Cardiac muscle cell (in vitro differentiated cells and primary cell): ENCODE results near the gene MYLK3. TPM values are rescaled to one million over a fixed set of nuclear protein-coding genes. Genes with fewer than 3 reads are reported as not detected.

Source experiments
- DNase-seq, 2 donors: peaks; one replicate each; pipeline versions ENCODE4 v3.0.0 to v3.0.0-alpha.2; 2010 to 2017; ENCODE audit warnings: low read depth in 1 of 2, low spot score in 1 of 2
- H3K27ac ChIP-seq: fragments of 200-600 bp; sonication (generic); 2 replicates; pipeline ENCODE4 v1.5.1; 2016
- H3K27me3 ChIP-seq: fragments of 200-600 bp; sonication (generic); 2 replicates; pipeline ENCODE4 v1.6.0; 2016; ENCODE audit warnings: control low read depth
- H3K36me3 ChIP-seq: fragments of 200-600 bp; sonication (generic); 2 replicates; pipeline ENCODE4 v1.5.1; 2016; ENCODE audit warnings: control low read depth
- H3K4me1 ChIP-seq: fragments of 200-600 bp; sonication (generic); 2 replicates; pipeline ENCODE4 v1.8.1; 2017; ENCODE audit warnings: low read depth, mild to moderate bottlenecking, mixed run types
- H3K4me3 ChIP-seq: fragments of 200-600 bp; sonication (generic); 2 replicates; pipeline ENCODE4 v1.5.1; 2016; ENCODE audit warnings: mild to moderate bottlenecking
- H3K9me3 ChIP-seq: fragments of 200-600 bp; sonication (generic); 2 replicates; pipeline ENCODE4 v1.5.1; 2017; ENCODE audit warnings: low read depth, mild to moderate bottlenecking, control low read depth
- CTCF ChIP-seq: IDR thresholded peaks from 2 replicates; pipeline ENCODE4 v1.5.1; 2012; ENCODE audit warnings: low read depth, mild to moderate bottlenecking, low read length
- polyA plus RNA-seq: library from polyadenylated mRNA; unstranded; fragments of >200 nt; fragmentation: Nextera tagmentation; extraction: Ambion mirVana; gene quantifications from 2 replicates; pipeline ENCODE4 v1.2.1, GENCODE V29; 2016
- total RNA-seq: library from RNA; depleted of rRNA; stranded (reverse); fragments of >200 nt; gene quantifications from 2 replicates; pipeline ENCODE4 v1.2.3, GENCODE V29; 2016

MYLK3 gene
- total and polyA plus RNA-seq, 2 experiments from 2014 or later = 57.8 to 203 TPM

DNA sequence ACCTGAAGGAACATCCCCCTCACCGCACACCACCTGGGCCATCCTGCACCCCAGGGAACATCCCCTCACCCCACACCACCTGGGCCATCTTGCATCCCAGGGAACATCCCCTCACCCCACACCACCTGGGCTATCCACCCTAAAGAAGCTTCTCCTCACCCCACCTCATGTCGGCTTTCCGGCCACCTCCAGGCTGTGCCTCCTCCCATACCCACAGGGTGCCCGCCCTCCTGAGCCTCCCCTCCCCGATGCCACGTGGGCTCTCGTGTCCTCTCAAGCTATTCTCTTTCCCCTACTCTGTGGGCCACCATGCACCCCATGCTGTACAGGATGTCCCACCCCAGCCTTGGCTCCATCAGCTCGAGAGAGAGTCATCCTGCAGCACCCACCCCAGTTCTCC is 18.0 kb downstream of the MYLK3 start:
- peaks cover 45% of the 10 kb centered on the region for H3K36me3 ChIP-seq
- no peaks in the 10 kb centered on the region for H3K27me3 ChIP-seq
- H3K27ac ChIP-seq = peak overlapping the region; percentile 51
- no peak overlapping the region for H3K4me3 ChIP-seq
- no peak for TF ChIP-seq CTCF
- no peaks in the 10 kb centered on the region for H3K9me3 ChIP-seq
- peaks cover 4% of the 10 kb centered on the region for H3K4me1 ChIP-seq
- no peak for DNase-seq

DNA sequence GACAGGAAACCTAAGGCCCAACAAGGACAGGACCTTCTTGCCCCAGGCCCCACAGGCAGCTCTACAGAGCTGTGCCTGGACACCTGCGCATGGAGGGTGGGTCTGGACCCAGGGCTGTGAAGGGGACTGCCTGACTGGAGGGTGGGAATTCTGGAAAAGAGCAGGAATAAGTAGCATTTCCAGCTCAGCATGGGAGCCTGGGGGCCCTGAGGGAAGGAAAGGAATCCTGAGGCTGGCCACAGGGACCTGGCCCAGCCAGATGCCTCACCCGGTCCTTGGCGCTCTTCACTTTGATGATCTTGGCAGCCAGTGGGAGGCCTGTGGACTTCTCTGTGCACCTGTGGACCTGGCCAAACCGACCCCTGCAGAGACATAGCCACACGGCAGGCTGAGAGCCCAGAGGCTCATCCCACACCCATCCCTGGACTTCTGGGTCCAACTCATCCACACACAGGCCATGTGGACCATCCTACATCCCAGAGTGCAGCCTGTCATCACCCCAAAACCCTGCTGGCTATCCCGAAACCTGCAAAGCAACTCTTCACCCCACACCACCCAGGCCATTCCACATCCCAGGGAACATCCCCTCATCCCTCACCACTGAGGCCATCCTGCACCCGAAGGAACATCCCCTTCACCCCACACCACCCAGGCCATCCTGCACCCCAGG is 18.7 kb downstream of the MYLK3 start:
- no peaks in the 10 kb centered on the region for H3K9me3 ChIP-seq
- DNase-seq = no peak
- TF ChIP-seq CTCF = no peak
- H3K36me3 ChIP-seq = peaks cover 50% of the 10 kb centered on the region
- H3K4me1 ChIP-seq = peaks cover 4% of the 10 kb centered on the region
- H3K27ac ChIP-seq = peak overlapping the region; percentile 76
- H3K27me3 ChIP-seq = no peaks in the 10 kb centered on the region
- H3K4me3 ChIP-seq = no peak overlapping the region

DNA sequence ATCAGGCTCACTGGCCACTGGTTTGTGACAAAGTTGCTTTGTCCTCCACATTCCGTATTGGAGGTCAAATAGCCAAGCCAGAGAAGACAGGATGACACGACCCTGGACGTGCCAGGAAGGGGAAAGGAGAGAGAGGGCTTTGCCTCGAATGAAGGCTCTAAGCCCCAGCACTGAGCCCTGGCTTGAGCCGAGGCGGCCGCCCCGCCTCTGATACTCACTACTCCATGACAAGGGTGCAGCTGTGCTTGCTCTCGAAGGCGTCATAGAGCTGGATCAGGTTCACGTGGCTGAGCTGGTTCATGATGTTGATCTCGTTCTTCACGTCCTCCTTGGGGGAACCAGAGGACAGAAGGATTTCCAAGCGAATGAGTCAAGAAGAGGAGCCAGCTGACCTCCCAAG is 19.3 kb downstream of the MYLK3 start:
- Histone ChIP-seq H3K27ac (peak overlapping the region; percentile 76), H3K9me3 (no peaks in the 10 kb centered on the region)
- TF ChIP-seq CTCF = no peak

GRCh38 chr16:46727630-46728029 is 20.5 kb downstream of the MYLK3 start:
- Histone ChIP-seq H3K27me3 (no peaks in the 10 kb centered on the region), H3K4me1 (peaks cover 4% of the 10 kb centered on the region), H3K27ac (peak overlapping the region; percentile 40), H3K36me3 (peaks cover 58% of the 10 kb centered on the region), H3K4me3 (no peak overlapping the region), H3K9me3 (no peaks in the 10 kb centered on the region)
- no peak for DNase-seq
- no peak for TF ChIP-seq CTCF

More for the DNA sequence above, 19.3 kb downstream of the MYLK3 start:
- Histone ChIP-seq H3K27me3 (no peaks in the 10 kb centered on the region), H3K4me1 (peaks cover 4% of the 10 kb centered on the region), H3K36me3 (peaks cover 51% of the 10 kb centered on the region), H3K4me3 (no peak overlapping the region)
- no peak for DNase-seq

GRCh38 chr16:46727184-46727583 is 21.0 kb downstream of the MYLK3 start:
- H3K4me1 ChIP-seq = peaks cover 4% of the 10 kb centered on the region
- peak overlapping the region; percentile 40 for H3K27ac ChIP-seq
- H3K4me3 ChIP-seq = no peak overlapping the region
- peaks cover 61% of the 10 kb centered on the region for H3K36me3 ChIP-seq
- TF ChIP-seq CTCF = no peak
- H3K27me3 ChIP-seq = no peaks in the 10 kb centered on the region
- no peak for DNase-seq
- H3K9me3 ChIP-seq = no peaks in the 10 kb centered on the region
